Measurements from ENCODE around the gene INPP5A.

INPP5A gene

GRCh38 chr10:132577350-132578003, 39.9 kb downstream of the INPP5A start:
- no peak for FAIRE-seq
- DNase-seq (ENCODE audit: low spot score), result no peak

GRCh38 chr10:132578287-132578951, 40.8 kb downstream of the INPP5A start:
- no peak for DNase-seq (ENCODE audit: low spot score)
- FAIRE-seq, result no peak

- DNase-seq (ENCODE audit: low spot score) (no peak), FAIRE-seq (no peak)
Observed at GRCh38 chr10:132579027-132579859, 41.7 kb downstream of the INPP5A start.

GRCh38 chr10:132580143-132580542, 42.6 kb downstream of the INPP5A start:
- DNase-seq (ENCODE audit: low spot score), result no peak

GRCh38 chr10:132580617-132581016, 43.0 kb downstream of the INPP5A start:
- DNase-seq (ENCODE audit: low spot score), result no peak
- FAIRE-seq, result no peak

More at GRCh38 chr10:132580143-132580542, 42.6 kb downstream of the INPP5A start:
- FAIRE-seq, result no peak

GRCh38 chr10:132582137-132582536, 44.5 kb downstream of the INPP5A start:
- FAIRE-seq (no peak), DNase-seq (ENCODE audit: low spot score) (no peak)

- DNase-seq (ENCODE audit: low spot score) (no peak), FAIRE-seq (no peak)
Observed at GRCh38 chr10:132582771-132583170, 45.2 kb downstream of the INPP5A start.

- FAIRE-seq, result no peak
Observed at GRCh38 chr10:132583456-132583855, 45.9 kb downstream of the INPP5A start.

GRCh38 chr10:132584081-132584480, 46.5 kb downstream of the INPP5A start:
- FAIRE-seq (no peak), DNase-seq (ENCODE audit: low spot score) (no peak)

More at GRCh38 chr10:132583456-132583855, 45.9 kb downstream of the INPP5A start:
- DNase-seq (ENCODE audit: low spot score), result no peak

- FAIRE-seq (no peak), DNase-seq (ENCODE audit: low spot score) (no peak)
Observed at GRCh38 chr10:132585732-132586722, 48.4 kb downstream of the INPP5A start.

GRCh38 chr10:132586739-132587138, 49.2 kb downstream of the INPP5A start:
- FAIRE-seq (no peak), DNase-seq (ENCODE audit: low spot score) (no peak)

- DNase-seq (ENCODE audit: low spot score) (no peak), FAIRE-seq (no peak)
Observed at GRCh38 chr10:132587175-132587574, 49.6 kb downstream of the INPP5A start.

GRCh38 chr10:132588301-132589013, 50.9 kb downstream of the INPP5A start:
- DNase-seq (ENCODE audit: low spot score), result no peak
- FAIRE-seq, result no peak

- no peak for FAIRE-seq
- DNase-seq (ENCODE audit: low spot score), result no peak
Observed at GRCh38 chr10:132589015-132589414, 51.4 kb downstream of the INPP5A start.

- no peak for FAIRE-seq
- DNase-seq (ENCODE audit: low spot score), result no peak
Observed at GRCh38 chr10:132589681-132590080, 52.1 kb downstream of the INPP5A start.

- FAIRE-seq (no peak), DNase-seq (ENCODE audit: low spot score) (no peak)
Observed at GRCh38 chr10:132590094-132590751, 52.6 kb downstream of the INPP5A start.

- FAIRE-seq, result no peak
- DNase-seq (ENCODE audit: low spot score), result no peak
Observed at GRCh38 chr10:132590752-132591121, 53.1 kb downstream of the INPP5A start.

GRCh38 chr10:132591166-132591971, 53.8 kb downstream of the INPP5A start:
- FAIRE-seq (no peak), DNase-seq (ENCODE audit: low spot score) (peak; percentile 20)

GRCh38 chr10:132592790-132593383, 55.3 kb downstream of the INPP5A start:
- no peak for FAIRE-seq
- DNase-seq (ENCODE audit: low spot score), result no peak
